ENCODE results near the gene SMYD3.

DNA sequence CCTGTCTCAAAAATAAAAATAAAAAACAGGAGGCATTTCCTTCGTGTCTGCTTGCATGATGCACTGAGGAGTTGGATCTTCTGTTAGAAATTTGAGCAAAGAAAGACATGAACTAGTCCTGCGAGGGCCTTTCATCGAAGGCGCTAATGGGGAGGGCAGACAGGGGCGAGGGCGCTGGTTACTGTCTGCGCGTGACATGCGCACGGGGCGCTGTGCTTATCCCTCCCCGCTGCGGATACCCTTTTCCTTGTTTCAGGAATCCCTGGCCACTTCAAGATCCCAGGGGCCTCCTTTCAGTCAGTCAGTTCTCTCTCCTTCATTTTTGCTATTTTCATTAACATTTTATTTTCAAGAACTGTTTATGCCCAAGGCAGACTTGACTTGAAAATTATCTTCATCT lies 806.4 kb downstream of the SMYD3 start:
- TF ChIP-seq, protein P1, sequence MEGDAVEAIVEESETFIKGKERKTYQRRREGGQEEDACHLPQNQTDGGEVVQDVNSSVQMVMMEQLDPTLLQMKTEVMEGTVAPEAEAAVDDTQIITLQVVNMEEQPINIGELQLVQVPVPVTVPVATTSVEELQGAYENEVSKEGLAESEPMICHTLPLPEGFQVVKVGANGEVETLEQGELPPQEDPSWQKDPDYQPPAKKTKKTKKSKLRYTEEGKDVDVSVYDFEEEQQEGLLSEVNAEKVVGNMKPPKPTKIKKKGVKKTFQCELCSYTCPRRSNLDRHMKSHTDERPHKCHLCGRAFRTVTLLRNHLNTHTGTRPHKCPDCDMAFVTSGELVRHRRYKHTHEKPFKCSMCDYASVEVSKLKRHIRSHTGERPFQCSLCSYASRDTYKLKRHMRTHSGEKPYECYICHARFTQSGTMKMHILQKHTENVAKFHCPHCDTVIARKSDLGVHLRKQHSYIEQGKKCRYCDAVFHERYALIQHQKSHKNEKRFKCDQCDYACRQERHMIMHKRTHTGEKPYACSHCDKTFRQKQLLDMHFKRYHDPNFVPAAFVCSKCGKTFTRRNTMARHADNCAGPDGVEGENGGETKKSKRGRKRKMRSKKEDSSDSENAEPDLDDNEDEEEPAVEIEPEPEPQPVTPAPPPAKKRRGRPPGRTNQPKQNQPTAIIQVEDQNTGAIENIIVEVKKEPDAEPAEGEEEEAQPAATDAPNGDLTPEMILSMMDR (IDR thresholded peaks at IDR 0.05) = no peak
- TF ChIP-seq, protein P2, sequence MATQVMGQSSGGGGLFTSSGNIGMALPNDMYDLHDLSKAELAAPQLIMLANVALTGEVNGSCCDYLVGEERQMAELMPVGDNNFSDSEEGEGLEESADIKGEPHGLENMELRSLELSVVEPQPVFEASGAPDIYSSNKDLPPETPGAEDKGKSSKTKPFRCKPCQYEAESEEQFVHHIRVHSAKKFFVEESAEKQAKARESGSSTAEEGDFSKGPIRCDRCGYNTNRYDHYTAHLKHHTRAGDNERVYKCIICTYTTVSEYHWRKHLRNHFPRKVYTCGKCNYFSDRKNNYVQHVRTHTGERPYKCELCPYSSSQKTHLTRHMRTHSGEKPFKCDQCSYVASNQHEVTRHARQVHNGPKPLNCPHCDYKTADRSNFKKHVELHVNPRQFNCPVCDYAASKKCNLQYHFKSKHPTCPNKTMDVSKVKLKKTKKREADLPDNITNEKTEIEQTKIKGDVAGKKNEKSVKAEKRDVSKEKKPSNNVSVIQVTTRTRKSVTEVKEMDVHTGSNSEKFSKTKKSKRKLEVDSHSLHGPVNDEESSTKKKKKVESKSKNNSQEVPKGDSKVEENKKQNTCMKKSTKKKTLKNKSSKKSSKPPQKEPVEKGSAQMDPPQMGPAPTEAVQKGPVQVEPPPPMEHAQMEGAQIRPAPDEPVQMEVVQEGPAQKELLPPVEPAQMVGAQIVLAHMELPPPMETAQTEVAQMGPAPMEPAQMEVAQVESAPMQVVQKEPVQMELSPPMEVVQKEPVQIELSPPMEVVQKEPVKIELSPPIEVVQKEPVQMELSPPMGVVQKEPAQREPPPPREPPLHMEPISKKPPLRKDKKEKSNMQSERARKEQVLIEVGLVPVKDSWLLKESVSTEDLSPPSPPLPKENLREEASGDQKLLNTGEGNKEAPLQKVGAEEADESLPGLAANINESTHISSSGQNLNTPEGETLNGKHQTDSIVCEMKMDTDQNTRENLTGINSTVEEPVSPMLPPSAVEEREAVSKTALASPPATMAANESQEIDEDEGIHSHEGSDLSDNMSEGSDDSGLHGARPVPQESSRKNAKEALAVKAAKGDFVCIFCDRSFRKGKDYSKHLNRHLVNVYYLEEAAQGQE (IDR thresholded peaks at IDR 0.05; ENCODE audit: insufficient read depth in 1 of 2, low read depth in 2 of 2, low read length in 1 of 2) = no peak

Data from Panc1 (cell line).